RWPE2 (cell line): ENCODE results near the gene TSFM.

ENCODE experiments used
- ATAC-seq: fragments of 200-7000 bp; cut with Tn5 transposase; 3 replicates; pipeline ENCODE4 v1.9.1; 2021; ENCODE audit warnings: low read depth
- DNase-seq: peaks from one replicate; pipeline ENCODE4 v3.0.0-alpha.2; 2020; ENCODE audit warnings: low spot score
- H3K27ac ChIP-seq: fragments of 450-650 bp; 2 replicates; pipeline ENCODE4 v1.5.1; 2017; ENCODE audit warnings: mild to moderate bottlenecking; ENCODE audit not compliant: poor library complexity, severe bottlenecking
- H3K27me3 ChIP-seq: fragments of 250-450 bp; sonication (Bioruptor Pico); 2 replicates; pipeline ENCODE4 v1.5.1; 2021; ENCODE audit warnings: mild to moderate bottlenecking, moderate library complexity; ENCODE audit not compliant: insufficient read depth, poor library complexity, severe bottlenecking
- H3K36me3 ChIP-seq: fragments of 250-450 bp; sonication (Bioruptor Pico); 2 replicates; pipeline ENCODE4 v1.5.1; 2020; ENCODE audit warnings: low read depth, mild to moderate bottlenecking, moderate library complexity
- H3K4me1 ChIP-seq: fragments of 250-450 bp; sonication (Bioruptor Pico); 2 replicates; pipeline ENCODE4 v1.5.1; 2021; ENCODE audit warnings: mild to moderate bottlenecking, moderate library complexity; ENCODE audit not compliant: insufficient read depth, poor library complexity, severe bottlenecking
- H3K4me3 ChIP-seq: fragments of 250-450 bp; sonication (Bioruptor Pico); 2 replicates; pipeline ENCODE4 v1.5.1; 2021; ENCODE audit warnings: mild to moderate bottlenecking, moderate library complexity; ENCODE audit not compliant: severe bottlenecking
- H3K9me3 ChIP-seq: fragments of 250-450 bp; sonication (Bioruptor Pico); 2 replicates; pipeline ENCODE4 v1.5.1; 2021; ENCODE audit warnings: mild to moderate bottlenecking, moderate library complexity; ENCODE audit not compliant: severe bottlenecking
- CTCF ChIP-seq: fragments of 450-650 bp; IDR thresholded peaks from one replicate; pipeline ENCODE4 v1.5.1; 2017; ENCODE audit warnings: mild to moderate bottlenecking, moderate library complexity; ENCODE audit not compliant: poor library complexity, severe bottlenecking

The TSFM gene

GRCh38 chr12:57755194-57755453 is 27.5 kb upstream of the TSFM start:
- no peak for ATAC-seq
- Histone ChIP-seq H3K36me3 (peaks cover 20% of the 10 kb centered on the region), H3K27me3 (no peaks in the 10 kb centered on the region), H3K4me3 (peak overlapping the region; percentile 78), H3K27ac (peak overlapping the region; percentile 65), H3K4me1 (peaks cover 8% of the 10 kb centered on the region), H3K9me3 (no peaks in the 10 kb centered on the region)
- no peak for TF ChIP-seq CTCF
- DNase-seq = no peak

- peaks cover 18% of the 10 kb centered on the region for H3K36me3 ChIP-seq
- H3K4me1 ChIP-seq = peaks cover 8% of the 10 kb centered on the region
- peak overlapping the region; percentile 78 for H3K4me3 ChIP-seq
- DNase-seq (no peak), ATAC-seq (peak; percentile 10; the same call in 2 of the 3 replicates)
- H3K27ac ChIP-seq = peak overlapping the region; percentile 65
- no peaks in the 10 kb centered on the region for H3K27me3 ChIP-seq
- no peaks in the 10 kb centered on the region for H3K9me3 ChIP-seq
- TF ChIP-seq CTCF = no peak
Measured at GRCh38 chr12:57755454-57756372, 26.9 kb upstream of the TSFM start.

- peaks cover 8% of the 10 kb centered on the region for H3K4me1 ChIP-seq
- H3K9me3 ChIP-seq = no peaks in the 10 kb centered on the region
- ATAC-seq (0 out of 3 replicates have a peak, but pooled peaks have one; percentile 26), DNase-seq (no peak)
- H3K27me3 ChIP-seq = no peaks in the 10 kb centered on the region
- peaks cover 11% of the 10 kb centered on the region for H3K36me3 ChIP-seq
- H3K4me3 ChIP-seq = peak overlapping the region; percentile 78
- H3K27ac ChIP-seq = peak overlapping the region; percentile 65
- peak; percentile 93 for TF ChIP-seq CTCF
Measured at GRCh38 chr12:57756406-57757341, 25.9 kb upstream of the TSFM start.

- no peak for TF ChIP-seq CTCF
- Histone ChIP-seq H3K36me3 (peaks cover 22% of the 10 kb centered on the region), H3K27me3 (no peaks in the 10 kb centered on the region), H3K4me1 (peaks cover 6% of the 10 kb centered on the region), H3K9me3 (no peaks in the 10 kb centered on the region), H3K4me3 (no peak overlapping the region), H3K27ac (no peak overlapping the region)
- no peak for ATAC-seq
- DNase-seq = no peak
Measured at GRCh38 chr12:57757771-57758170, 24.8 kb upstream of the TSFM start.
